H9 (cell line): ENCODE data around the gene LEMD1. TPM values are rescaled to one million over a fixed set of nuclear protein-coding genes. Genes with fewer than 3 reads are reported as not detected.

ENCODE experiments used
- DNase-seq: peaks from one replicate; pipeline ENCODE4 v3.0.0-alpha.2; 2017
- H2AFZ ChIP-seq: one replicate; pipeline ENCODE4 v1.6.1; 2013; ENCODE audit warnings: mild to moderate bottlenecking, low read length, control low read depth, moderate library complexity
- H2AK5ac ChIP-seq: 2 replicates; pipeline ENCODE4 v1.6.1; 2013; ENCODE audit warnings: low read length, control low read depth, mixed read lengths; ENCODE audit not compliant: insufficient read length
- H2BK120ac ChIP-seq: one replicate; pipeline ENCODE4 v1.6.1; 2013; ENCODE audit warnings: low read depth, mild to moderate bottlenecking, low read length, control low read depth, inconsistent platforms; ENCODE audit not compliant: poor library complexity, severe bottlenecking
- H2BK12ac ChIP-seq: 2 replicates; pipeline ENCODE4 v1.6.1; 2013; ENCODE audit warnings: low read length, control low read depth, mixed read lengths, low read depth; ENCODE audit not compliant: insufficient read length
- H2BK15ac ChIP-seq: 2 replicates; pipeline ENCODE4 v1.6.1; 2013; ENCODE audit warnings: low read depth, low read length, control low read depth
- H2BK20ac ChIP-seq: one replicate; pipeline ENCODE4 v1.6.1; 2013; ENCODE audit warnings: low read depth, mild to moderate bottlenecking, low read length, control low read depth, inconsistent platforms; ENCODE audit not compliant: poor library complexity, severe bottlenecking
- H2BK5ac ChIP-seq: 2 replicates; pipeline ENCODE4 v1.6.1; 2013; ENCODE audit warnings: low read length, control low read depth, mixed read lengths; ENCODE audit not compliant: insufficient read length
- H3K14ac ChIP-seq: 2 replicates; pipeline ENCODE4 v1.6.1; 2013; ENCODE audit warnings: low read length, control low read depth; ENCODE audit not compliant: insufficient read depth
- H3K18ac ChIP-seq: 2 replicates; pipeline ENCODE4 v1.6.1; 2013; ENCODE audit warnings: low read depth, mild to moderate bottlenecking, mixed read lengths, low read length, control low read depth; ENCODE audit not compliant: insufficient read length
- H3K23ac ChIP-seq: 2 replicates; pipeline ENCODE4 v1.6.1; 2013; ENCODE audit warnings: low read length, control low read depth, mixed read lengths, low read depth; ENCODE audit not compliant: insufficient read length
- H3K23me2 ChIP-seq: 2 replicates; pipeline ENCODE4 v1.6.1; 2013; ENCODE audit warnings: low read depth, mild to moderate bottlenecking, mixed read lengths, low read length, control low read depth; ENCODE audit not compliant: insufficient read length, poor library complexity, severe bottlenecking
- H3K27ac ChIP-seq: 2 replicates; pipeline ENCODE4 v1.5.1; 2013; ENCODE audit warnings: low read length, control low read depth, mixed read lengths, low read depth; ENCODE audit not compliant: insufficient read length
- H3K27me3 ChIP-seq: 2 replicates; pipeline ENCODE4 v1.6.1; 2013; ENCODE audit warnings: low read length, control low read depth, inconsistent platforms; ENCODE audit not compliant: insufficient read depth
- H3K4ac ChIP-seq: 2 replicates; pipeline ENCODE4 v1.6.1; 2013; ENCODE audit warnings: low read depth, mild to moderate bottlenecking, control low read depth, inconsistent platforms, low read length, moderate library complexity
- H3K4me1 ChIP-seq: 2 replicates; pipeline ENCODE4 v1.6.1; 2013; ENCODE audit warnings: low read length, control low read depth, inconsistent platforms; ENCODE audit not compliant: insufficient read depth
- H3K4me2 ChIP-seq: 2 replicates; pipeline ENCODE4 v1.6.1; 2013; ENCODE audit warnings: low read length, control low read depth, mixed read lengths; ENCODE audit not compliant: insufficient read length, insufficient read depth
- H3K56ac ChIP-seq: 2 replicates; pipeline ENCODE4 v1.6.1; 2013; ENCODE audit warnings: low read depth, mild to moderate bottlenecking, mixed read lengths, low read length, control low read depth; ENCODE audit not compliant: insufficient read length
- H3K79me1 ChIP-seq: 2 replicates; pipeline ENCODE4 v1.6.1; 2013; ENCODE audit warnings: low read depth, mild to moderate bottlenecking, moderate library complexity, low read length, control low read depth, inconsistent platforms; ENCODE audit not compliant: insufficient read depth, poor library complexity, severe bottlenecking
- H3K79me2 ChIP-seq: 2 replicates; pipeline ENCODE4 v1.6.1; 2013; ENCODE audit warnings: low read length, control low read depth, inconsistent platforms; ENCODE audit not compliant: insufficient read depth
- H3K9ac ChIP-seq: 2 replicates; pipeline ENCODE4 v1.6.1; 2013; ENCODE audit warnings: low read length, control low read depth, mixed read lengths; ENCODE audit not compliant: insufficient read length; ENCODE audit errors: extremely low read depth
- H3K9me3 ChIP-seq: one replicate; pipeline ENCODE4 v1.6.1; 2013; ENCODE audit warnings: low read depth, low read length, inconsistent platforms; ENCODE audit not compliant: control insufficient read depth
- H3T11ph ChIP-seq: one replicate; pipeline ENCODE4 v1.6.1; 2013; ENCODE audit warnings: mild to moderate bottlenecking, low read length, control low read depth, inconsistent platforms
- H4K20me1 ChIP-seq: one replicate; pipeline ENCODE4 v1.6.1; 2013; ENCODE audit not compliant: control insufficient read depth, insufficient read length, insufficient read depth
- H4K5ac ChIP-seq: 2 replicates; pipeline ENCODE4 v1.6.1; 2013; ENCODE audit warnings: low read depth, mild to moderate bottlenecking, mixed read lengths, low read length, control low read depth; ENCODE audit not compliant: insufficient read length
- H4K8ac ChIP-seq: replicated peaks from 2 replicates; pipeline ENCODE4 v1.6.1; 2013; ENCODE audit warnings: low read length, control low read depth, mixed read lengths, low read depth; ENCODE audit not compliant: insufficient read length
- H4K91ac ChIP-seq: 2 replicates; pipeline ENCODE4 v1.6.1; 2013; ENCODE audit warnings: low read depth, mild to moderate bottlenecking, moderate library complexity, mixed read lengths, low read length, control low read depth; ENCODE audit not compliant: insufficient read length
- H3K27ac Mint-ChIP-seq, 3 experiments: 2 replicates in 2 of 3; 3 replicates in 1 of 3; pipeline ENCODE4 v1.8.0; 2020 to 2021; ENCODE audit warnings: mixed read lengths in 3 of 3, mild to moderate bottlenecking in 1 of 3, moderate library complexity in 1 of 3
- H3K27me3 Mint-ChIP-seq: 2 replicates; pipeline ENCODE4 v1.8.0; 2021; ENCODE audit warnings: low read depth, mild to moderate bottlenecking, moderate library complexity, mixed read lengths
- H3K36me3 Mint-ChIP-seq, 3 experiments: 2 replicates in 2 of 3; 3 replicates in 1 of 3; pipeline ENCODE4 v1.8.0; 2020 to 2021; ENCODE audit warnings: low read depth in 3 of 3, mixed read lengths in 3 of 3; ENCODE audit not compliant: insufficient read depth in 1 of 3
- H3K4me1 Mint-ChIP-seq, 2 experiments: 2 replicates each; pipeline ENCODE4 v1.8.0; 2020; ENCODE audit warnings: mixed read lengths in 2 of 2
- H3K4me3 Mint-ChIP-seq, 2 experiments: 2 replicates in 1 of 2; 3 replicates in 1 of 2; pipeline ENCODE4 v1.8.0; 2020 to 2021; ENCODE audit warnings: mild to moderate bottlenecking in 2 of 2, mixed read lengths in 2 of 2, moderate library complexity in 1 of 2
- H3K9me3 Mint-ChIP-seq, 2 experiments: 2 replicates in 1 of 2; 3 replicates in 1 of 2; pipeline ENCODE4 v1.8.0; 2020; ENCODE audit warnings: mild to moderate bottlenecking in 2 of 2, mixed read lengths in 2 of 2, moderate library complexity in 1 of 2
- WGBS: extraction: QIAGEN DNeasy Blood & Tissue Kit; methylation state at CpG from one replicate; pipeline ENCODE4 v1.1.7; 2013; ENCODE audit warnings: missing lambda C conversion rate, low lambda C conversion rate, mixed read lengths; ENCODE audit not compliant: insufficient read length; ENCODE audit errors: extremely low coverage; 5-methylcytosine and 5-hydroxymethylcytosine counted together
- total RNA-seq: library from RNA; stranded (reverse); gene quantifications from 2 replicates; pipeline ENCODE4 v1.2.1, GENCODE V29; 2021
- TF ChIP-seq, protein P1 (sequence below): fragments of 200-600 bp; sonication (generic); conservative IDR thresholded peaks from 3 replicates; pipeline ENCODE4 v1.8.0; 2021; ENCODE audit warnings: antibody characterized with exemption, mild to moderate bottlenecking

LEMD1 gene
- total RNA-seq, 1 experiment from 2014 or later: 11.8 TPM

DNA sequence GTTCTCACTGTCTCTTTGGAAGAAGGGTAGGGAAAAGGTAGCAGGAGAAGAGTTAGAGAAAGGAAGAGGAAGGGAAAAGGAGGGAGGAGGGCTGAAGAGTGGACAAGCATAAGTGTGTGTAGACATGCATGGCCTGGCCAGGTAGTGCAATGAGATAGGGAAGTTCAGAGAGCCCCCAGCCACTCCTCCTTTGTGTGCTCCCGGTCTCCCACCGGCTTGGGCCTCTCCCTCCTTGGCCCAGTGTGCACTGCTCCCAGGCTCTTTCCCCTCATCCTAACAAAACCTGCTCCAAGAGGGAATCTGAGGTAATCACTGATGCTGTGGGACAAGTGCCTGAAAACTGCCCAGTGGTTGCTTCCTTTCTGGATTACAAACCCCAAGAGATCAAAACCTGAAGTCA lies 10.3 kb upstream of the LEMD1 start:
- no peak overlapping the region for H2BK120ac ChIP-seq
- H3K23ac ChIP-seq: no peak overlapping the region
- Mint-ChIP-seq H3K4me3 (no peak overlapping the region), H3K4me1 (peaks cover 25 to 46% of the 10 kb centered on the region in 2 experiments), H3K36me3 (peaks cover 0 to under 1% (median 0%) of the 10 kb centered on the region in 3 experiments; a peak in 2 of 7 replicates), H3K27ac (peak overlapping the region in 1 of 3 experiments; percentile 9; a peak in 2 of 7 replicates), H3K27me3 (peaks cover 65% of the 10 kb centered on the region), H3K9me3 (no peaks in the 10 kb centered on the region)
- H3K4ac ChIP-seq: no peak overlapping the region
- H3K14ac ChIP-seq: no peak overlapping the region
- no peaks in the 10 kb centered on the region for H3K23me2 ChIP-seq
- H3K18ac ChIP-seq: no peak overlapping the region
- no peak overlapping the region for H3K9ac ChIP-seq
- H3K27me3 ChIP-seq: no peaks in the 10 kb centered on the region; the same call in 1 of the 2 replicates
- no peaks in the 10 kb centered on the region for H3K79me1 ChIP-seq
- no peak overlapping the region for H2BK20ac ChIP-seq
- H2AK5ac ChIP-seq: no peak overlapping the region
- H3K27ac ChIP-seq: no peak overlapping the region
- H4K8ac ChIP-seq: no peak overlapping the region
- H3K79me2 ChIP-seq: no peaks in the 10 kb centered on the region
- H2BK5ac ChIP-seq: no peak overlapping the region
- H4K91ac ChIP-seq: no peak overlapping the region
- no peak overlapping the region for H2BK12ac ChIP-seq
- H3T11ph ChIP-seq: no peak overlapping the region
- DNase-seq: no peak
- no peak overlapping the region for H2AFZ ChIP-seq
- H4K5ac ChIP-seq: no peak overlapping the region
- no peaks in the 10 kb centered on the region for H4K20me1 ChIP-seq
- TF ChIP-seq, protein P1, sequence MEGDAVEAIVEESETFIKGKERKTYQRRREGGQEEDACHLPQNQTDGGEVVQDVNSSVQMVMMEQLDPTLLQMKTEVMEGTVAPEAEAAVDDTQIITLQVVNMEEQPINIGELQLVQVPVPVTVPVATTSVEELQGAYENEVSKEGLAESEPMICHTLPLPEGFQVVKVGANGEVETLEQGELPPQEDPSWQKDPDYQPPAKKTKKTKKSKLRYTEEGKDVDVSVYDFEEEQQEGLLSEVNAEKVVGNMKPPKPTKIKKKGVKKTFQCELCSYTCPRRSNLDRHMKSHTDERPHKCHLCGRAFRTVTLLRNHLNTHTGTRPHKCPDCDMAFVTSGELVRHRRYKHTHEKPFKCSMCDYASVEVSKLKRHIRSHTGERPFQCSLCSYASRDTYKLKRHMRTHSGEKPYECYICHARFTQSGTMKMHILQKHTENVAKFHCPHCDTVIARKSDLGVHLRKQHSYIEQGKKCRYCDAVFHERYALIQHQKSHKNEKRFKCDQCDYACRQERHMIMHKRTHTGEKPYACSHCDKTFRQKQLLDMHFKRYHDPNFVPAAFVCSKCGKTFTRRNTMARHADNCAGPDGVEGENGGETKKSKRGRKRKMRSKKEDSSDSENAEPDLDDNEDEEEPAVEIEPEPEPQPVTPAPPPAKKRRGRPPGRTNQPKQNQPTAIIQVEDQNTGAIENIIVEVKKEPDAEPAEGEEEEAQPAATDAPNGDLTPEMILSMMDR: no peak
- WGBS: no CpG with 5 or more reads among the region's 2 CpGs
- no peak overlapping the region for H3K4me2 ChIP-seq
- H3K4me1 ChIP-seq: no peaks in the 10 kb centered on the region; the same call in 1 of the 2 replicates
- H3K9me3 ChIP-seq: no peaks in the 10 kb centered on the region
- no peak overlapping the region for H2BK15ac ChIP-seq
- H3K56ac ChIP-seq: no peak overlapping the region
